GM12865 (cell line): ENCODE data around the gene FAM171A1.
"Not testable (repeated sequence)": the region's sequence is repeated elsewhere in the genome, so short reads cannot be mapped to it uniquely, and the experiment has no call there.

Source experiments
- DNase-seq: peaks from one replicate; pipeline ENCODE4 v3.0.0; 2010; ENCODE audit warnings: low read depth
- H3K4me3 ChIP-seq: 2 replicates; pipeline ENCODE4 v1.5.1; 2011; ENCODE audit warnings: mild to moderate bottlenecking, low read depth, low read length, control low read depth
- TF ChIP-seq, protein P1 (sequence below): IDR thresholded peaks from 2 replicates; pipeline ENCODE4 v1.5.1; 2011; ENCODE audit warnings: low read length, control low read depth, low read depth, inconsistent platforms; ENCODE audit not compliant: insufficient read depth; ENCODE audit errors: missing control alignments

Gene FAM171A1

DNA sequence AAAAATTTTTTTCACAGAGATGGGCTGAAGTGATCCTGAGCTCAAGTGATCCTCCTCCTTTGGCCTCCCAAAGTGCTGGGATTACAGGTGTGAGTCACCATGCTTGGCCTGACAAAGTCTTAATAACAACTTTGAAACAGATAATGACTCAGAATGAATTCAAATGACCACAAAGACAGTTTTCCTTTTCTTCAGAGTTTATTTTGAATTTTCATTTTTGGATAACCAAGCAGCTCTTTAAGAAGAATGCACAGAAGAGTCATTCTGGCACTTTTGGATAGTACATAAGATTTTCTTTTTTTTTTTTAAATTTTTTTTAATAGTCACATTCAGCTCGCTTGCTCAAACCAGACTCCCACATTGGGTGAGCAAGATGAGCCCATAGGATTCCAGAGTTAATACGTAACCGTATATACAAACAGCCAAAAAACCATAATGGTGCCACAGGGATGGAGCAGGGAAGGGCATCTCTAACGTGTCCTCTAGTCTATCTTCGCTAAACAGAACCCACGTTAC lies 159.6 kb downstream of the FAM171A1 start:
- DNase-seq = no peak

DNA sequence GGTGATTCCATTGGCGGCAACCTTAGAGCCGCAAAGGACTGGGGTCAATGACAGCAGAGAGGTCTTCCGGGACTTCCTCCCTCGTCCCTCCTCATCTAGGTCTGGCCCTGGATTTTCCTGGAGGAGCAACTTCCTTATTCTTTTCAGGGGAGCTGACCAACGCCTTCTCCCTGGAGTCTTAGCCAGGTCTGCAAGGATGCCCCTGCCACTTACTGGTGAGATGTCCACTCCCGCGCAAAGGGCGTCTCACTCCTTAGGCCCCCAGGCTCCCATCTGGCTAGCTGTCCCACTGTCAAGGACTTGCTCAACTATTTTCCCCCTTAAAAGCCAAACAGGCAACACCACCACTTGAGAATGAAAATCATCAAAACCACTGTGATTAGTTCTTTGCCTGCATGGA lies 160.6 kb downstream of the FAM171A1 start:
- DNase-seq = no peak
- TF ChIP-seq, protein P1, sequence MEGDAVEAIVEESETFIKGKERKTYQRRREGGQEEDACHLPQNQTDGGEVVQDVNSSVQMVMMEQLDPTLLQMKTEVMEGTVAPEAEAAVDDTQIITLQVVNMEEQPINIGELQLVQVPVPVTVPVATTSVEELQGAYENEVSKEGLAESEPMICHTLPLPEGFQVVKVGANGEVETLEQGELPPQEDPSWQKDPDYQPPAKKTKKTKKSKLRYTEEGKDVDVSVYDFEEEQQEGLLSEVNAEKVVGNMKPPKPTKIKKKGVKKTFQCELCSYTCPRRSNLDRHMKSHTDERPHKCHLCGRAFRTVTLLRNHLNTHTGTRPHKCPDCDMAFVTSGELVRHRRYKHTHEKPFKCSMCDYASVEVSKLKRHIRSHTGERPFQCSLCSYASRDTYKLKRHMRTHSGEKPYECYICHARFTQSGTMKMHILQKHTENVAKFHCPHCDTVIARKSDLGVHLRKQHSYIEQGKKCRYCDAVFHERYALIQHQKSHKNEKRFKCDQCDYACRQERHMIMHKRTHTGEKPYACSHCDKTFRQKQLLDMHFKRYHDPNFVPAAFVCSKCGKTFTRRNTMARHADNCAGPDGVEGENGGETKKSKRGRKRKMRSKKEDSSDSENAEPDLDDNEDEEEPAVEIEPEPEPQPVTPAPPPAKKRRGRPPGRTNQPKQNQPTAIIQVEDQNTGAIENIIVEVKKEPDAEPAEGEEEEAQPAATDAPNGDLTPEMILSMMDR = no peak
- no peak overlapping the region for H3K4me3 ChIP-seq

More for the DNA sequence above, 159.6 kb downstream of the FAM171A1 start:
- TF ChIP-seq, protein P1 = no peak
- H3K4me3 ChIP-seq = no peak overlapping the region

DNA sequence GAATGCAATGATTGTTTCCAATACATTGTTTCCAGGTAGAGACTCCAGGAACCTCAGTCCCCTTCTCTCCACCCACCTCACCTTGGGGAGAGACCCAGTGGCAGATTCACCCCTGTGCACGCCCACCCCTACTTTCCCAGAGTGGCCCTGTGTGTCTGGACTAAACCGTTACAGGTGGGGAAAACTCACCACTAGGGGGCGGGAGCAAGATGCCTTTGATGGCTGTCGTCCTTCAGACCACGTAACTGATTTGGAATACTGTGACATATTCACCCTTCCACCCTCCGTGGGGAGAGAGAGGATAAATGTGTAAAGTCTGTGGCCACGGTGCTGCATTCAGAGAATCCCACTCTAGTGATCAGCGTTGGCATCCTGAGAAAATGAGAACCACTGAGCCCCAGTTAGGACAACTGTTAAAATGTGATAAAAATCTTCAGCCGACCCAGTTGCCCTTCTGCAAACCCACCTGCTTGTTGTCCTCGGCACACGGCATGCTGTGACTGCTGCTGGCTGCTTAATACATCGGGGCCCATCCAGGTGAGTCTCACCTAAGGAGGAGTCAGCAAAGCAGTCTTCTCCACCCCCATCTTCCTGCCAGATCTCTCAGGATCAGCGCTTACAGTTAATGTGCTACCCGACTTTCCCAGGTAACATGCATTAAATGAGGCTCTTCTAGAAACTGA lies 161.1 kb downstream of the FAM171A1 start:
- TF ChIP-seq, protein P1 = peak; percentile 94
- DNase-seq = peak; percentile 82
- H3K4me3 ChIP-seq = no peak overlapping the region

DNA sequence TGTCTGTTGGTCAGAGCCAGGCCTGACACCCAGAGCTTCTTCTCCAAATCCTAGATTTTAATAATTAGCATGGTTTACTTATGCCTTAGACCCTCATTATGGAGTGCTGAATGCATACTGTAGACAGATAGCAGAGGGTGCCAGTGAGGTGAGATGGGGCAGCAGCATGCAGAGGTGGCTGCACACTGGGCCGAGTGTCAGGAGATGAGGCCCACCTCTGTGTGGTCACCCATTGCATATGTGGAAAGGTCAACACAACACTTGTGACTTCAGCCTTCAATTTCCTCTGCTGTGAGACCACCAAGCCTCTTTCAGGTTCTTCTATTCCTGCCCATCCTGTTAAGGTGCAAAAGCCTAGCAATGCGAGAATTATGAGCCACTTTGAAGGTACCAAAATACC lies 162.9 kb downstream of the FAM171A1 start:
- TF ChIP-seq, protein P1 = no peak
- DNase-seq = no peak
- no peak overlapping the region for H3K4me3 ChIP-seq

DNA sequence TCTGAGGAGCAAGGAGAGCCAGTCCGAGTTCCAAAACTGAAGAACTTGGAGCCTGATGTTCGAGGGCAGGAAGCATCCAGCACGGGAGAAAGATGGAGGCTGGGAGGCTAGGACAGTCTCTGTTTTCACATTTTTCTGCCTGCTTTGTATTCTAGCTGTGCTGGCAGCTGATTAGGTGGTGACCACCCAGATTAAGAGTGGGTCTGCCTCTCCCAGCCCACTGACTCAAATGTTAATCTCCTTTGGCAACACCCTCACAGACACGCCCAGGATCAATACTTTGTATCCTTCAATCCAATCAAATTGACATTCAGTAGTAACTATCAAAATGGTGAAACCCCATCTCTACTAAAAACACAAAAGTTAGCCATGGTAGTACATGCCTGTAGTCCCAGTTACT lies 163.7 kb downstream of the FAM171A1 start:
- not testable (repeated sequence) for DNase-seq, H3K4me3 ChIP-seq

DNA sequence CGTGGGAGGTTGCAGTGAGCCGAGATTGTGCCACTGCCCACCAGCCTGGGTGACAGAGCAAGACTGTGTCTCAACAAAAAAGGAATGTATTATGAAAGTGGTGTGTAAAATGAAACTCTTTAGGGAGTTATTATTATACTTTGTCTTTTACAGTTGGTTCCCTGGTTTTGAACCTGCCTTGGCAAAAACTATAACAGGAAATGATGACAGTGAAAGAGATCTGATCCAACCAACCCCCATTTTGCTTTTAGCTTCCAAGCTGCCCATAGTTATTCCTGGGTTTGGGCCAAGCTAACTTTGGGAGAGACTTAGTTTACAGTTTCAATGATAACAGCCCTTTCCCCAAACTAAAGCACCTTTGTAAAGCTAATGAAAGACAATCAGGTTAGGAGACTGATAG lies 168.4 kb downstream of the FAM171A1 start:
- DNase-seq = no peak
- TF ChIP-seq, protein P1 = no peak
- no peak overlapping the region for H3K4me3 ChIP-seq

DNA sequence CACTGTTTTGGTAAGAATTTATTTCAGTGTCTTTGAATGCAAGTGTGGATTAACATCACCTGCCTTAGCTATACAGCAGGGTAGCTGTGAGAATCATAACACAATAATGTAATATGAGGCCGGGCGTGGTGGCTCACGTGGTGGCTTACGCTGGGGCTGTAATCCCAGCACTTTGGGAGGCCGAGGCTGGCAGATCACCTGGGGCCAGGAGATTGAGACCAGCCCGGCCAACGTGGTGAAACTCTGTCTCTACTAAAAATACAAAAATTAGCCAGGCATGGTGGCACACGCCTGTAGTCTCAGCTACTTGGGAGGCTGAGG lies 168.8 kb downstream of the FAM171A1 start:
- not testable (repeated sequence) for DNase-seq, H3K4me3 ChIP-seq

DNA sequence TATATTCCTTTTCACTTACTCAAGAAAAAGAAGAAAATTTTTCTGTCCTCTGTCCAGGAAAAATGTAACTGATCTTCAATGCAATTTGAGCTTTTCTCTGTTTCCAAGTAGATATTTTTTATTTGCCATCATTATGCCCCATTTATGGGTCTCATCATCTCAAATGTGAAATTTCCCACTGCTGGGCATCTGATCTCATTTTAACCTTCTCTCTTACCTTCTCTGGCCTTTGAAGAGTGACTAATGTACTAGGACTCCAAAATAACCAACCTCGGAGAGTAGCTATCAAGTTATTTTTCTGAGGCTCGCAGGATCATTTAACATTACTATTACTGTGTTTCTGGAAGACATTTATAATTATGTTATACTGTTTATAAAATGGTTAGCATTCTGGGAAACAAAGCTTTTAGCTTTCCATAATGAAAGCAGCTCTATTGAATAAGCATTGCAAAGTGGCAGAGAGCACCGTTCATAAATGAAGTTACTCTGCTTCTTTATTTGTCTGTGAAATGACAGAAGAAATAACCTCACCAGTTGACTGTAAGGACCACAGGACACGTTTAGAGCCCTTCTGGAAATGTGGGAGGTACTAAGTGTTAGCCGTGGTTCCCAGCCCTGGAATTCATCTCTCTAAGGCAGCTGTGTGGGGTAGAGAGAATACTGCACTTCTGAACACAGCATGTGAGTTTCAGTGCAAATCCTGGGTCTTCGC lies 169.3 kb downstream of the FAM171A1 start:
- TF ChIP-seq, protein P1 = no peak
- no peak overlapping the region for H3K4me3 ChIP-seq
- DNase-seq = no peak
